GM23248 (cell line): ENCODE measurements around the gene XPC. TPM values are rescaled to one million over a fixed set of nuclear protein-coding genes. Genes with fewer than 3 reads are reported as not detected.

Experiments used
- DNase-seq: peaks from one replicate; pipeline ENCODE4 v3.0.0-alpha.2; 2015
- H2AFZ ChIP-seq: fragments of 200-600 bp; sonication (generic); 2 replicates; pipeline ENCODE4 v1.6.1; 2016; ENCODE audit warnings: antibody characterized with exemption
- H3F3A ChIP-seq: fragments of 200-600 bp; sonication (generic); 2 replicates; pipeline ENCODE4 v1.6.1; 2016; ENCODE audit warnings: mild to moderate bottlenecking, antibody characterized with exemption, mixed run types; ENCODE audit not compliant: insufficient read depth
- H3K27ac ChIP-seq: fragments of 200-600 bp; sonication (generic); 2 replicates; pipeline ENCODE4 v1.5.1; 2016; ENCODE audit warnings: mild to moderate bottlenecking
- H3K27me3 ChIP-seq: fragments of 200-600 bp; sonication (generic); replicated peaks from 2 replicates; pipeline ENCODE4 v1.6.1; 2016; ENCODE audit warnings: mild to moderate bottlenecking; ENCODE audit not compliant: insufficient read depth
- H3K36me3 ChIP-seq: fragments of 200-600 bp; sonication (generic); 2 replicates; pipeline ENCODE4 v1.6.1; 2016; ENCODE audit warnings: low read depth, mild to moderate bottlenecking
- H3K4me1 ChIP-seq: fragments of 200-600 bp; sonication (generic); 2 replicates; pipeline ENCODE4 v1.6.1; 2016; ENCODE audit warnings: mild to moderate bottlenecking; ENCODE audit not compliant: insufficient read depth
- H3K4me2 ChIP-seq: fragments of 200-600 bp; sonication (generic); one replicate; pipeline ENCODE4 v1.6.1; 2016; ENCODE audit warnings: mild to moderate bottlenecking; ENCODE audit not compliant: unreplicated experiment
- H3K4me3 ChIP-seq: fragments of 200-600 bp; sonication (generic); 2 replicates; pipeline ENCODE4 v1.5.1; 2016; ENCODE audit warnings: mild to moderate bottlenecking
- H3K79me2 ChIP-seq: fragments of 200-600 bp; sonication (generic); 2 replicates; pipeline ENCODE4 v1.6.1; 2016; ENCODE audit warnings: mild to moderate bottlenecking; ENCODE audit not compliant: insufficient read depth
- H3K9ac ChIP-seq: fragments of 200-600 bp; sonication (generic); 2 replicates; pipeline ENCODE4 v1.6.1; 2016; ENCODE audit warnings: mild to moderate bottlenecking
- H3K9me2 ChIP-seq: fragments of 200-600 bp; sonication (generic); 2 replicates; pipeline ENCODE4 v1.6.1; 2016; ENCODE audit warnings: mixed run types, mild to moderate bottlenecking, moderate library complexity; ENCODE audit not compliant: insufficient read depth
- H3K9me3 ChIP-seq: fragments of 200-600 bp; sonication (generic); one replicate; pipeline ENCODE4 v1.6.1; 2017; ENCODE audit warnings: low read depth
- H4K20me1 ChIP-seq: fragments of 200-600 bp; sonication (generic); 2 replicates; pipeline ENCODE4 v1.6.0; 2016; ENCODE audit not compliant: insufficient read depth
- EZH2 ChIP-seq: fragments of 200-600 bp; sonication (generic); IDR thresholded peaks from 2 replicates; pipeline ENCODE4 v1.6.1; 2018; ENCODE audit warnings: antibody characterized with exemption, mild to moderate bottlenecking; ENCODE audit not compliant: insufficient read depth, poor library complexity, severe bottlenecking
- EZH2phosphoT487 ChIP-seq: fragments of 200-600 bp; sonication (generic); IDR thresholded peaks from 2 replicates; pipeline ENCODE4 v1.6.1; 2018; ENCODE audit warnings: antibody characterized with exemption, moderate library complexity, mild to moderate bottlenecking, low read depth; ENCODE audit not compliant: insufficient read depth
- WGBS, 2 experiments: methylation state at CpG; one replicate each; pipeline ENCODE4 v1.1.6; 2015 to 2017; ENCODE audit warnings: low lambda C conversion rate in 2 of 2, low coverage in 1 of 2; ENCODE audit errors: missing lambda C conversion rate in 2 of 2; 5-methylcytosine and 5-hydroxymethylcytosine counted together
- in situ Hi-C: fragments of 300-500 bp; cut with MboI; formaldehyde crosslinking; loops from 2 replicates; pipeline ENCODE4 v1.15.0; 2020
- polyA plus RNA-seq: library from polyadenylated mRNA; unstranded; fragments of >200 nt; fragmentation: Nextera tagmentation; extraction: Ambion mirVana; gene quantifications from 2 replicates; pipeline ENCODE4 v1.2.1, GENCODE V29; 2016
- total RNA-seq: library from RNA; depleted of rRNA; stranded (reverse); fragments of >200 nt; shearing (Covaris generic); gene quantifications from 2 replicates; pipeline ENCODE4 v1.2.3, GENCODE V29; 2014

Gene XPC
- total and polyA plus RNA-seq, 2 experiments from 2014 or later: 42.4 to 62.1 TPM

DNA sequence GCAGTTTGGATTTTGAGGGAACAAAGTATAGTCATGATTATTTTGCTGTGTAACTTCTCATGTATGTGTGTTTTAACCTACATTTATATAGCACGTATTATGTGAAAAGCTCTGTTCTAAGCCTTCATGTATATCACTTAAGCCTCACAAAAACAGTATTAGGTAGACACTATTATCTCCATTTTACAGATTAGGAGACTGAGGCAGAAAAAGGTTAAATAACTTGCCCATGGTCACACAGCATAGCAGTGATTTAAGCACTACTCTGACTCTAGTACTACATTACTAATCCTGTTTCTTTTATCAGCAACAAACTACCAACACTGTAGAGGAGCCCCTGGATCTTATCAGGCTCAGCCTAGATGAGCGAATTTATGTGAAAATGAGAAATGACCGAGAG, 2.9 kb upstream of the XPC start:
- Histone ChIP-seq H3K27me3 (no peaks in the 10 kb centered on the region), H3K4me1 (peaks cover 23% of the 10 kb centered on the region), H3K36me3 (peaks cover 23% of the 10 kb centered on the region), H3K9me2 (no peaks in the 10 kb centered on the region), H3K27ac (no peak overlapping the region), H3K4me2 (no peak overlapping the region), H4K20me1 (no peaks in the 10 kb centered on the region), H3K9ac (no peak overlapping the region), H2AFZ (no peak overlapping the region), H3F3A (peaks cover 8% of the 10 kb centered on the region), H3K4me3 (no peak overlapping the region), H3K79me2 (peaks cover 80% of the 10 kb centered on the region), H3K9me3 (no peaks in the 10 kb centered on the region)
- in situ Hi-C loops: no loop called here
- TF ChIP-seq EZH2: no peak
- no peak for TF ChIP-seq EZH2phosphoT487
- WGBS, 2 experiments: 97 to 100% methylated on average over 3 of the region's 3 CpGs
- DNase-seq: no peak

DNA sequence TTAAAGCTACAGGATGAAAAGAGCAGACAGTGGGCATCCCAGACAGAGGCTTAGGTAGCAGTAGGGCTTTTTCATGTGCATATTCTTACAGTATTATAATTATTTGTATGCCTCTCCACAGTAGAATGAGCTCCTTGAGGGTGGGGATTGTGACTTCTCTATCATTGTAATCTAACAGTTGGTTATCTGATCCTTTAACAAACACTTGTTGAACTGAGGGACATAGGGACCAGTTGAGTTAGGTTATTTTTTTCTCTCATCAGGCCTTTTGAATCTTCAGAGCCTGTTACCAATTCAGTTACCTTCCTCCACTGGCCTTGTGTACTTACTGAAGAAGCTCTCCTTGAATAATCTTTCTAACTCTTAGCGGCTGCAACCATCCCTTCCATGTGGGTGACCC, 1.4 kb upstream of the XPC start:
- no peak overlapping the region for H3K27ac ChIP-seq
- peak overlapping the region; percentile 94 for H3K9ac ChIP-seq
- H4K20me1 ChIP-seq: no peaks in the 10 kb centered on the region
- no peak for DNase-seq
- peaks cover 80% of the 10 kb centered on the region for H3K79me2 ChIP-seq
- 100% methylated on average over 1 of the region's 1 CpG for WGBS, 2 experiments
- H3K36me3 ChIP-seq: peaks cover 19% of the 10 kb centered on the region
- H3K4me2 ChIP-seq: peak overlapping the region; percentile 99
- in situ Hi-C loops: no loop called here
- H3K4me3 ChIP-seq: peak overlapping the region; percentile 96; the same call in 1 of the 2 replicates
- H3K9me2 ChIP-seq: no peaks in the 10 kb centered on the region
- H3K9me3 ChIP-seq: no peaks in the 10 kb centered on the region
- H2AFZ ChIP-seq: no peak overlapping the region
- no peaks in the 10 kb centered on the region for H3K27me3 ChIP-seq
- peaks cover 23% of the 10 kb centered on the region for H3F3A ChIP-seq
- H3K4me1 ChIP-seq: peaks cover 37% of the 10 kb centered on the region
- TF ChIP-seq EZH2phosphoT487 (no peak), EZH2 (no peak)

GRCh38 chr3:14179114-14179465, 689 bp upstream of the XPC start:
- Histone ChIP-seq H3K9me2 (no peaks in the 10 kb centered on the region), H3K27ac (peak overlapping the region; percentile 57), H2AFZ (peak overlapping the region; percentile 93), H3K4me2 (peak overlapping the region; percentile 99), H3K27me3 (no peaks in the 10 kb centered on the region), H3F3A (peaks cover 30% of the 10 kb centered on the region), H3K9me3 (no peaks in the 10 kb centered on the region), H3K79me2 (peaks cover 86% of the 10 kb centered on the region), H3K4me3 (peak overlapping the region; percentile 96), H3K4me1 (peaks cover 44% of the 10 kb centered on the region), H3K36me3 (peaks cover 18% of the 10 kb centered on the region), H3K9ac (peak overlapping the region; percentile 94), H4K20me1 (no peaks in the 10 kb centered on the region)
- TF ChIP-seq EZH2phosphoT487: no peak
- no peak for DNase-seq
- 0 to 1% methylated on average over 3 of the region's 3 CpGs for WGBS, 2 experiments
- in situ Hi-C loops: no loop called here

GRCh38 chr3:14177580-14178246, 688 bp downstream of the XPC start:
- H3K27me3 ChIP-seq: no peaks in the 10 kb centered on the region
- peaks cover 46% of the 10 kb centered on the region for H3K4me1 ChIP-seq
- peaks cover 6% of the 10 kb centered on the region; the same call in 1 of the 2 replicates for H3K36me3 ChIP-seq
- peak overlapping the region; percentile 94 for H3K9ac ChIP-seq
- WGBS, 2 experiments: 5 to 10% methylated on average over 10 of the region's 10 CpGs
- peaks cover 93% of the 10 kb centered on the region for H3K79me2 ChIP-seq
- H3K9me2 ChIP-seq: no peaks in the 10 kb centered on the region
- DNase-seq: no peak
- no peaks in the 10 kb centered on the region for H3K9me3 ChIP-seq
- H3K27ac ChIP-seq: peak overlapping the region; percentile 84
- H4K20me1 ChIP-seq: no peaks in the 10 kb centered on the region
- H3K4me3 ChIP-seq: peak overlapping the region; percentile 96
- TF ChIP-seq EZH2: no peak
- TF ChIP-seq EZH2phosphoT487: no peak
- in situ Hi-C loops: no loop called here
- H3F3A ChIP-seq: peaks cover 30% of the 10 kb centered on the region
- peak overlapping the region; percentile 88 for H3K4me2 ChIP-seq
- peak overlapping the region; percentile 66 for H2AFZ ChIP-seq
